K562 treated with DMSO at 1 percent for 48 hours (cell line): ENCODE measurements around the gene FOXD4L1. TPM values are rescaled to one million over a fixed set of nuclear protein-coding genes. Genes with fewer than 3 reads are reported as not detected.

ENCODE experiments used
- total RNA-seq: library from RNA; unstranded; fragments of 300-600 nt; gene quantifications from 2 replicates; pipeline ENCODE4 v1.2.3, GENCODE V29; 2022; ENCODE audit warnings: low replicate concordance; ENCODE audit errors: extremely low read depth

The FOXD4L1 gene
- not detected in 2 replicates for total RNA-seq

GRCh38 chr2:113498365-113498764, at the start of gene FOXD4L1:
FOXD4L1 (plus strand) TSS chr2:113498665; CDS start chr2:113499257, 592 bp downstream.

Other genes with a start within 250 kb of the FOXD4L1 start
- not detected in 2 replicates for gene PAX8, start 219.7 kb upstream of the FOXD4L1 start, total RNA-seq
- gene ZNG1B, start 61.0 kb upstream of the FOXD4L1 start, total RNA-seq = not detected in 2 replicates
- gene RABL2A, start 128.6 kb downstream of the FOXD4L1 start, total RNA-seq = not detected in 2 replicates